HFFc6 (cell line): ENCODE data around the gene DLAT. TPM values are rescaled to one million over a fixed set of nuclear protein-coding genes. Genes with fewer than 3 reads are reported as not detected.
"Not testable (repeated sequence)": the region's sequence is repeated elsewhere in the genome, so short reads cannot be mapped to it uniquely, and the experiment has no call there.

Experiments used
- DNase-seq: peaks from one replicate; pipeline ENCODE4 v3.0.0-alpha.2; 2018
- H3K27ac Mint-ChIP-seq: 2 replicates; pipeline ENCODE4 v1.8.0; 2020; ENCODE audit warnings: mild to moderate bottlenecking, mixed read lengths
- H3K27me3 Mint-ChIP-seq: 2 replicates; pipeline ENCODE4 v1.8.0; 2021; ENCODE audit warnings: mild to moderate bottlenecking, moderate library complexity, mixed read lengths; ENCODE audit not compliant: insufficient read depth
- H3K36me3 Mint-ChIP-seq: 2 replicates; pipeline ENCODE4 v1.8.0; 2021; ENCODE audit warnings: low read depth, mixed read lengths
- H3K4me1 Mint-ChIP-seq: 2 replicates; pipeline ENCODE4 v1.8.0; 2020; ENCODE audit warnings: low read depth, mixed read lengths
- H3K4me3 Mint-ChIP-seq: 2 replicates; pipeline ENCODE4 v1.8.0; 2020; ENCODE audit warnings: mild to moderate bottlenecking, moderate library complexity, mixed read lengths
- H3K9me3 Mint-ChIP-seq: 2 replicates; pipeline ENCODE4 v1.8.0; 2020; ENCODE audit warnings: mild to moderate bottlenecking, mixed read lengths
- CTCF ChIP-seq: fragments of 200-600 bp; sonication (generic); IDR thresholded peaks from 2 replicates; pipeline ENCODE4 v1.5.0; 2021; ENCODE audit warnings: antibody characterized with exemption, mild to moderate bottlenecking
- total RNA-seq, 6 experiments: library from RNA; stranded (reverse); fragmentation: NEBNext Ultra II Directional; extraction: Animal tissue kit (Norgen Biotek cat#: 25700); gene quantifications; 2 replicates in 1 of 6; 3 replicates in 5 of 6; pipeline ENCODE4 v1.2.3, GENCODE V29; 2021

DLAT gene
- total RNA-seq, 6 experiments from 2014 or later, result 35.9 to 44.2 (median 42.1) TPM

- Mint-ChIP-seq H3K27me3 (peaks cover 5% of the 10 kb centered on the region), H3K36me3 (peaks cover 64% of the 10 kb centered on the region), H3K9me3 (no peaks in the 10 kb centered on the region), H3K4me3 (peak overlapping the region; percentile 97), H3K4me1 (peaks cover 70% of the 10 kb centered on the region), H3K27ac (peak overlapping the region; percentile 94)
- TF ChIP-seq CTCF, result no peak
- peak; percentile 22 for DNase-seq
These were observed 60.7 kb downstream of the DLAT start for GRCh38 chr11:112085822-112086421.

GRCh38 chr11:112086422-112087191, 61.4 kb downstream of the DLAT start, which contains the start of the genes SDHD and TIMM8B:
Gene SDHD, plus strand, starts transcription at chr11:112086873. Its CDS starts 35 bp downstream, at chr11:112086908.
Gene TIMM8B, minus strand, starts transcription at chr11:112086756. Its CDS starts 33 bp downstream, at chr11:112086723.
- Mint-ChIP-seq H3K9me3 (no peaks in the 10 kb centered on the region), H3K27me3 (peaks cover 5% of the 10 kb centered on the region), H3K27ac (peak within 1 kb of the TSS; percentile 94), H3K36me3 (peaks cover 69% of the 10 kb centered on the region), H3K4me1 (peaks cover 74% of the 10 kb centered on the region), H3K4me3 (peak within 1 kb of the TSS; percentile 97)
- DNase-seq, result peak; percentile 97
- peak; percentile 64 for TF ChIP-seq CTCF

- no peak for TF ChIP-seq CTCF
- peaks cover 68% of the 10 kb centered on the region for H3K4me1 Mint-ChIP-seq
- DNase-seq, result no peak
- H3K9me3 Mint-ChIP-seq, result no peaks in the 10 kb centered on the region
- H3K4me3 Mint-ChIP-seq, result peak overlapping the region; percentile 97
- peak overlapping the region; percentile 94 for H3K27ac Mint-ChIP-seq
- peaks cover 71% of the 10 kb centered on the region for H3K36me3 Mint-ChIP-seq
- peaks cover 5% of the 10 kb centered on the region for H3K27me3 Mint-ChIP-seq
These were observed 62.0 kb downstream of the DLAT start for GRCh38 chr11:112087212-112087611.

GRCh38 chr11:112095302-112095701, 70.1 kb downstream of the DLAT start:
- H3K27me3 Mint-ChIP-seq, DNase-seq, H3K27ac Mint-ChIP-seq, H3K9me3 Mint-ChIP-seq, H3K4me3 Mint-ChIP-seq: not testable (repeated sequence)
- peaks cover 31% of the 10 kb centered on the region for H3K36me3 Mint-ChIP-seq
- peaks cover 27% of the 10 kb centered on the region for H3K4me1 Mint-ChIP-seq

GRCh38 chr11:112096194-112096593, 71.0 kb downstream of the DLAT start:
- no peak for TF ChIP-seq CTCF
- H3K36me3 Mint-ChIP-seq, result peaks cover 28% of the 10 kb centered on the region
- peak; percentile 20 for DNase-seq
- peak overlapping the region; percentile 67 for H3K27ac Mint-ChIP-seq
- H3K9me3 Mint-ChIP-seq, result no peaks in the 10 kb centered on the region
- peaks cover 32% of the 10 kb centered on the region for H3K4me1 Mint-ChIP-seq
- no peaks in the 10 kb centered on the region; the same call in 1 of the 2 replicates for H3K27me3 Mint-ChIP-seq
- no peak overlapping the region for H3K4me3 Mint-ChIP-seq
